GM18511 (cell line): ENCODE measurements around the gene OSTN.

Source experiments
- ATAC-seq: cut with Tn5 transposase; IDR thresholded peaks from one replicate; pipeline ENCODE4 v1.9.1; 2021; ENCODE audit warnings: mild to moderate bottlenecking, moderate library complexity; ENCODE audit not compliant: unreplicated experiment

OSTN gene

GRCh38 chr3:191303596-191303995 is 104.6 kb downstream of the OSTN start:
- ATAC-seq = no peak

GRCh38 chr3:191306428-191306827 is 107.4 kb downstream of the OSTN start:
- ATAC-seq = no peak

GRCh38 chr3:191307341-191307740 is 108.3 kb downstream of the OSTN start:
- ATAC-seq = no peak

- ATAC-seq = no peak
Measured at GRCh38 chr3:191313296-191313695, 114.3 kb downstream of the OSTN start.

- ATAC-seq = no peak
Measured at GRCh38 chr3:191314109-191314728, 115.2 kb downstream of the OSTN start.
